Measurements from ENCODE around the gene TIMM13. TPM values are rescaled to one million over a fixed set of nuclear protein-coding genes. Genes with fewer than 3 reads are reported as not detected.
A peak's percentile ranks its signal among the peaks of the same experiment; 100 is the strongest.

The TIMM13 gene
- total and polyA plus RNA-seq, 2 of the 8 experiments (the other 6 are each of a cell fraction or from before 2014, with no cell fraction given) = 270 to 275 TPM

DNA sequence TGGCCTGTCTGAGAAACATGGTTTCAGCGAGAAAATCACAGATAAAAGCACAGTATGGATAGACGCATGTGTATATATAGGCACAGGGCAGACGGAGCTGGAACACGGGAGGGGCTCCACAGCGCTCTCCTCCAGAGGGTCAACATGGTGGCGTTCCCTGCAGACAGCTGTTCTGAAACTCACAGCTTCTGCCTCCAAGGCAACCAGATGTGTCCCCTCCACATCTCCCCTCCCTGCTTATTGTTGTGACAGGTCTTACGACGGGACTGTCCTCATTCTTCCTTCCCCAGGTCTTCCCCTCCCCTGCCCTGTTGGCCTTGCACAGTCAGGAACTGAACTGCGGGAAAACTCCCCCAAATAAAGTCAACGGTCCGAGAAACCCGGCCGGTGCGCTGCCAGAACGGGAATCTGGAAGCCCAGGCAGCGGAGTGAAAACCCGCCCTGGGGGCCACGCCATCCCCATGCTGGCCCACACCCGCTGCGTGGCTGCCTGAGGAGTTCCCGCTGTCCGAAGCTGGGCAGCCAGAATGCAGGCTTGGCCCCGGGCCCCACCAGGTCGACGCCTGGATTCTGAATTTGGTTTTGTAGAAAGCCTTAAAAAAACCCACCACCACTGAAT lies 2.6 kb upstream of the TIMM13 start:
- FAIRE-seq (no peak), DNase-seq (ENCODE audit: low read depth in 1 of 2, low spot score in 2 of 2) (no peak)

More for the DNA sequence above, 2.6 kb upstream of the TIMM13 start:
- H3K4me2 ChIP-seq (ENCODE audit: insufficient read depth in 1 of 2, low read depth in 2 of 2, low read length in 2 of 2) = no peak overlapping the region
- no peak overlapping the region for H3K18ac ChIP-seq (ENCODE audit: extremely low read depth, low read length)
- H3K79me1 ChIP-seq (ENCODE audit: low read depth, low read length) = peaks cover 11% of the 10 kb centered on the region
- H3K4me1 ChIP-seq (replicated peaks in 1 of 4; ENCODE audit: control insufficient read depth in 3 of 4, insufficient read depth in 4 of 4, low read length in 3 of 4) = peaks cover 0 to 18% (median 13%) of the 10 kb centered on the region in 4 experiments; a peak in 5 of 7 replicates
- H3K9ac ChIP-seq (replicated peaks in 1 of 4; ENCODE audit: extremely low read depth in 1 of 4, low read depth in 3 of 4, low read length in 3 of 4) = no peak overlapping the region; a peak in 2 of 7 replicates
- H3K9me3 ChIP-seq (ENCODE audit: insufficient read depth in 2 of 2, low read depth in 1 of 2, low read length in 1 of 2) = no peaks in the 10 kb centered on the region
- H3K27ac ChIP-seq (ENCODE audit: low read depth, low read length) = no peak overlapping the region
- H2BK15ac ChIP-seq (ENCODE audit: low read length) = no peak overlapping the region
- no peak overlapping the region for H3K4me3 ChIP-seq (ENCODE audit: extremely low read depth in 1 of 4, insufficient read depth in 2 of 4, low read depth in 3 of 4, low read length in 4 of 4)
- WGBS, 2 experiments (ENCODE audit: extremely low coverage in 1 of 2, insufficient coverage in 1 of 2, insufficient read length in 1 of 2, insufficient replicate concordance in 2 of 2, low coverage in 1 of 2, low lambda C conversion rate in 2 of 2, missing lambda C conversion rate in 1 of 2) = 90% methylated on average over 19 of the region's 25 CpGs; no CpG with 5 or more reads in 1 of the 2 experiments
- H3K4ac ChIP-seq (replicated peaks; ENCODE audit: insufficient read length, low read depth, low read length) = no peak overlapping the region
- no peak overlapping the region for H2AFZ ChIP-seq (ENCODE audit: low read length)
- no peak overlapping the region for H4K5ac ChIP-seq (ENCODE audit: insufficient read length, low read depth, low read length)
- H3K14ac ChIP-seq (ENCODE audit: insufficient read length) = no peak overlapping the region
- H4K20me1 ChIP-seq (replicated peaks in 1 of 2; ENCODE audit: control insufficient read depth in 1 of 2, insufficient read depth in 2 of 2, low read length in 2 of 2) = peaks cover 10 to 21% of the 10 kb centered on the region in 2 experiments
- no peaks in the 10 kb centered on the region for H3K27me3 ChIP-seq (replicated peaks in 1 of 4; ENCODE audit: control insufficient read depth in 3 of 4, extremely low read depth in 1 of 4, insufficient read depth in 3 of 4, low read length in 3 of 4)
- no peak overlapping the region for H3K56ac ChIP-seq (replicated peaks; ENCODE audit: insufficient read length, low read depth, low read length)
- TF ChIP-seq CREB1 (IDR thresholded peaks at IDR 0.05) = no peak
- no peak for TF ChIP-seq CHD1 (IDR thresholded peaks at IDR 0.05; ENCODE audit: low read depth, low read length)
- TF ChIP-seq ASH2L (IDR thresholded peaks at IDR 0.05; ENCODE audit: low read length) = no peak
- 0 out of 2 replicates have a peak, but pooled peaks have one; percentile 22 for TF ChIP-seq POLR2AphosphoS5 (IDR thresholded peaks at IDR 0.05; ENCODE audit: low read depth, low read length)
- no peak overlapping the region for H4K8ac ChIP-seq (ENCODE audit: extremely low read depth, insufficient read depth, low read length)
- H2AK5ac ChIP-seq (ENCODE audit: low read depth, low read length) = no peak overlapping the region
- no peak overlapping the region for H3K23ac ChIP-seq (ENCODE audit: insufficient read length)
- POLR2A ChIA-PET (ENCODE audit: partially characterized antibody) = interaction anchor here (1.0 to 8.2 kb wide), 5 partner anchors 8 to 113 kb away, joined by 3 to 84 read pairs (median 30); partner anchors contain the start of genes GADD45B and LMNB2
- H4K91ac ChIP-seq (replicated peaks; ENCODE audit: insufficient read length, low read length) = no peak overlapping the region
- CTCF ChIA-PET (ENCODE audit: partially characterized antibody) = interaction anchor here (0.6 to 1.3 kb wide), 4 partner anchors 9 to 206 kb away, joined by 3 to 5 read pairs (median 4); no protein-coding TSS in a partner anchor
- H3K79me2 ChIP-seq (ENCODE audit: control insufficient read depth in 1 of 2, insufficient read depth in 2 of 2, low read length in 2 of 2) = peaks cover 2 to 16% of the 10 kb centered on the region in 2 experiments; a peak in 3 of 4 replicates
- no peak overlapping the region for H2BK5ac ChIP-seq (ENCODE audit: low read depth, low read length)
- H3K23me2 ChIP-seq (ENCODE audit: low read depth, low read length) = peaks cover 10% of the 10 kb centered on the region; the same call in 1 of the 2 replicates
- H3K36me3 ChIP-seq (ENCODE audit: control insufficient read depth in 2 of 4, insufficient read depth in 4 of 4, low read length in 3 of 4) = peaks cover 4 to 41% (median 25%) of the 10 kb centered on the region in 4 experiments
- no peak overlapping the region for H2BK20ac ChIP-seq (ENCODE audit: low read length)
- H2BK12ac ChIP-seq (ENCODE audit: low read depth, low read length) = no peak overlapping the region
- no peak overlapping the region for H2BK120ac ChIP-seq (replicated peaks; ENCODE audit: low read depth, low read length)

Data from H1 (cell line).